Smooth muscle cell of the coronary artery (primary cell): Measurements from ENCODE around the gene TXN. TPM values are rescaled to one million over a fixed set of nuclear protein-coding genes. Genes with fewer than 3 reads are reported as not detected.

Source experiments
- total RNA-seq: library from RNA; depleted of rRNA; stranded (reverse); fragments of >200 nt; gene quantifications from 2 replicates; pipeline ENCODE4 v1.2.3, GENCODE V29; 2014; ENCODE audit warnings: low replicate concordance

Gene TXN
- total RNA-seq = 271 and 415 TPM in 2 replicates

DNA sequence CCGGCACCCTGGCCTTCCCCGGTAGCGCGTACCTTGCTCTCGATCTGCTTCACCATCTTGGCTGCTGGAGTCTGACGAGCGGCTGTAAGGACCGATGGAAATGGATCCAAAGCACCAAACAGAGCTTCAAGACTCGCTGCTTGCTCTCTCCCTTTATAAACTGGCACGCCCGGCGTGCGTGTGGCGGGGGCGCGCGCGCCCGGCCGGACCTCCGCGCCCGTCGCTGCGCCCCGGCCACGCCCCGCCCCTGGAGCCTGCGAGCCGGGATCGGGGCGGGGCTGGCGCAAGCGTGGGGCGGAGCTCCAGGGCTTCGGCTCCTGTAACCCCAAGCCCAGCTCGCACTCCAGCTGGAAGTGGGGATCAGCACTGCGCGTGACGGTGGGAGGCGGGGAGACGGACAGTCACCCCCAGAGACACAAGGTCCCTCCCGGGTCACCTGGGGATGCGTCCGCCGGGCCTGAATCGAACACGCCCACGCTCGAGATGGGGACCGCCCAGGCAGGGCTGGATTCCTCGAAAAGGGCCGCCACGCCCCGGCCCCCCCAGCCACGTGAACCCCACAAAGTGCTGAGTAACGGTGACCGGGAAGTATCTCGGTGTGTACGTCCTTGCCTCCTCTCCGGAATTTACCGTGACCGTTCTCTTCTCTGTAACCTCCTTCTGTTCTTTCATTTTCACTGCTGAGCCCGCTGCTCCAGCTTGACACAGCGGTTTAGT, at the start of gene TXN:
Gene TXN (minus strand): TSS at position 128 of the 717 bp plus-strand sequence. CDS start 72 bp downstream, at position 56.

DNA sequence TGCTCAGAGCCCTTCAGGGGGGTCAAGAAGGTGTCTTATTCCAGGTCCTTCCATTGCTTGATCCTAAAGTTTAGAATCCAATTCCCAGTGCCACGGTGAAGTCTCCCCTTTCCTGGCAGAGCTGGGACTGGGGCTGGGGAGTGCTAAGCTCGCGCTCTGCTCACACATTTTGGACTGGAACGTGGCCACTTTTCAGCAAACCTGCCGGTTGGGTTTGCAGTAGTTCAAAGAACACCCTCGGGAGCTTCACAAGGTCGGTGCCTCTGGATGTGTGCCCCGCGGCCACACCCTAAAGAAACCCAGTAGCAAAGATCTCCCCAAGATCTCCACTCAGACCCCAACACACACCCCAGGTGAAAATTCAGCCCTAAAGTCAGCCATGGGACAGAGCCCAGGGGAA, 48.3 kb downstream of the TXN start, which contains the start of gene C9orf152:
Gene C9orf152 (minus strand): TSS at position 129 of the 400 bp plus-strand sequence. CDS start 580 bp downstream, outside the sequence.

Other genes starting within 250 kb of the TXN start
- gene C9orf152, start 48.3 kb downstream of the TXN start, total RNA-seq = under 0.01 TPM in 1 of 2 replicates, not detected in the other
- not detected in 2 replicates for gene TXNDC8, start 81.4 kb upstream of the TXN start, total RNA-seq